Measurements from ENCODE around the gene ALG11. TPM values are rescaled to one million over a fixed set of nuclear protein-coding genes. Genes with fewer than 3 reads are reported as not detected.

Gene ALG11, protein sequence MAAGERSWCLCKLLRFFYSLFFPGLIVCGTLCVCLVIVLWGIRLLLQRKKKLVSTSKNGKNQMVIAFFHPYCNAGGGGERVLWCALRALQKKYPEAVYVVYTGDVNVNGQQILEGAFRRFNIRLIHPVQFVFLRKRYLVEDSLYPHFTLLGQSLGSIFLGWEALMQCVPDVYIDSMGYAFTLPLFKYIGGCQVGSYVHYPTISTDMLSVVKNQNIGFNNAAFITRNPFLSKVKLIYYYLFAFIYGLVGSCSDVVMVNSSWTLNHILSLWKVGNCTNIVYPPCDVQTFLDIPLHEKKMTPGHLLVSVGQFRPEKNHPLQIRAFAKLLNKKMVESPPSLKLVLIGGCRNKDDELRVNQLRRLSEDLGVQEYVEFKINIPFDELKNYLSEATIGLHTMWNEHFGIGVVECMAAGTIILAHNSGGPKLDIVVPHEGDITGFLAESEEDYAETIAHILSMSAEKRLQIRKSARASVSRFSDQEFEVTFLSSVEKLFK
- polyA plus RNA-seq (ENCODE audit: low read depth in 6 of 6) = 10 to 100 TPM; 16.3 to 36.6 (median 28.7) TPM

DNA sequence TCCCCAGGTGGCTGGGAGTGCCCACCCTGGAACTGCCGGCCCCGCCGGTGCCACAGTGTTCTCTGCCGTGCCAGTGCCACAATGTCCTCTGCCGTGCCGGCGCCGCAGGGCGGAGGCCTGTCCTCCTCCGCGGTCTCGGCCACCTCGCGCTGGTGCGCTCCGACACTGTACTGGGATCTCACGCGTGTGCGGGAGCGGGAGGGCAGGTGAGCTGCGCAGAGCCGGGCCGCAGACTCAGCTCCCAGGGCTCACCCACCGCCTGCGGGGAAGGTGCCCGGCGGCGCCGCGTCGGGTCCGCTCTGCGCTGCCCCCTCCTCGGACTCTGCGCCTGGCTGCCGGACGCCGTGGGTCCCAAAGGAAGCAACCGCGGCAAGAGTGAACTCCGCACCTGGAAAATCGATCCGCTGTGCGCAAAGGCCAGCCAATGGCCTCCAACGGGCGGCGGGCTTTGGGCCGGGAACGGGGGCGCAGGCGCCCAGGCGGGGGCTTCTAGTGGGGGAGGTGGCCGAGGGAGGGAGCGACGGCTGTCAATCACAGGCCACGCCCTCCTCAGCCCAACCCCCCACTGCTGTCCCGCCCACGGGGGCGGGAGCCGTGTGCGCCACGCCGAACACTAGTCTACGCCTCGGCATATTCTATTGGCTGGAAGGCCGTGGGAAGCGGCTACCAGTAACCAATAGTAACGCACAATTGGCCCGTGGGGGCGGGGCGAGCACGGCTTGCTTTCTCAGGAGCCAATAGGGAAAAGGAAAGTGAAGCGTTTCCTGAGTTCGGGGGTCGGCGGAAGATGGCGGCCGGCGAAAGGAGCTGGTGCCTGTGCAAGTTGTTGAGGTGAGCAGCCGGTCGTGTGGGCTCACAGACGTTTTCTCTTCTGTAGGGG lies at the start of gene ALG11:
Gene ALG11 (plus strand): TSS at position 767 of the 880 bp plus-strand sequence. CDS start 21 bp downstream, at position 788.
- no peaks in the 10 kb centered on the region for H3K9me3 Mint-ChIP-seq
- peaks cover 21 to 39% (median 30%) of the 10 kb centered on the region in 3 donors for H3K27me3 Mint-ChIP-seq
- ATAC-seq (ENCODE audit: low read depth in 2 of 2) (peak; percentile 97 to 98), DNase-seq (peak; percentile 100)
- peaks cover 0 to 7% of the 10 kb centered on the region in 2 donors for H3K36me3 Mint-ChIP-seq
- H3K4me1 Mint-ChIP-seq = peaks cover 11 to 30% (median 20%) of the 10 kb centered on the region in 3 donors
- peak within 1 kb of the TSS; percentile 90 to 100 (median 98) for H3K4me3 Mint-ChIP-seq
- peak within 1 kb of the TSS; percentile 87 to 98 (median 96) for H3K27ac Mint-ChIP-seq

DNA sequence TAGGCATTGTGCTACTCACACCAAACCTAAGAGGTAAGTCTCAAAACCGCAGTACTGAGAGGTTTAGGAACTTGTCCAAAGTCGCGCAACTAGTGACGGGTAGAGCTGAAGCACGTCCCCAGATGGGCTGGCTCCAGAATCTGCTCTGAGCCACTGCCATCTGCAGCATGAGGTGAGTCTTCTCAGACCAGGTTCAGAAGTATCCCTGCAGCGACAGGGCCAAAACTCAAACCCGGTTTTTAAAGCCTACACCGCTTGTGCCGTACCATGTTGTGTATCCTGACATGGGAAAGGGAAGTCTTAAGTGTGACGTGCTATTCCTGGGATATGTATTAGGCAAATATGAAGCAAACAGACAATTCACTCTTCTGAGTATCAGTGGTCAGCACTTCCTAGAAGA lies 46.0 kb upstream of the ALG11 start:
- Mint-ChIP-seq H3K36me3 (no peaks in the 10 kb centered on the region), H3K9me3 (no peaks in the 10 kb centered on the region), H3K4me1 (no peaks in the 10 kb centered on the region), H3K27me3 (peaks cover 5 to 25% (median 9%) of the 10 kb centered on the region in 3 donors), H3K27ac (no peak overlapping the region), H3K4me3 (no peak overlapping the region)
- ATAC-seq (ENCODE audit: low read depth in 2 of 2) = no peak
- DNase-seq = no peak

DNA sequence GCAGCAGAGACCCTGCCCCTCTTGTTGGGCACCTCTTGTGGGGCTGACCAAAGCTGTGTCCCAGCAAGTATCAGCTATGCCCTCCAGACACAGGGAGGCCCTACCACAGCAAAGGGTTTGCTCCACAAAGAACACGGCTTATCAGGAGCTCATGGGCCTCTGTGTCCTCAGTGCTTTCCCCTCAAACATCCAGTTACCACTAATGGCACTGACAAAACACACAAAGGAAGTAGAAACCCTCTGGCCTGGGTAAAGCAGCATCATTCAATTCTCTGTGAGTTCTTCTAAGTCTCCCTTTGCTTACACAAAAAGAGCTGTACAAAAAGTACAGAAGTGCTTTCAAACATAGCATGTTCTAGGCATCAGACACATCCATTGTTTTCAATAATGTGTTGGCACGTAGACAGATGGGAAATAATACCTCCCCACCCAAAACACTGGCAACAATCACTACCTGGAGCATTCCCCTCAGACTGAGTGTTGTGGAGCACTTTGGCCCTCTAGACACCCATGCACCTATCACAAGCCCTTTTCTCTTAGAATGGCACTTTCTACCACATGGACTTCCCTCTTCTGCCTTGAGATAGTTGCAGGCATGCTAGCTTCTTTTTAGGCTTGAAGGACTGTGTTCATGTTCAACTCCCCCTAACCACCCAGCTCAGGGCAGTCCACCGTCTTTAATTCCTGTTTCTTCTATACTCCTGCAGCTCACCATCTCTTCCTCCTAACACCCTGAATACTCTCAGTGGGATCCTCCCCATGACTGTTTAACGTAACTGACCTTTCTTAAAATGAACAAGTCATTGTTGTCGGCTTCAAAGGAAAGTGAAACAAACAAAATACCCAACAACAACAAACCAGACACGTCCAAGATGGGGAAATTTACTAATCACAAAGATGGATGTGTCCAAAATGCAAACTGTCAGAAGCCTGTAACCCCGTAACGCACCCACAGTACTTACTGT lies 44.4 kb upstream of the ALG11 start:
- no peak overlapping the region for H3K4me3 Mint-ChIP-seq
- no peaks in the 10 kb centered on the region for H3K36me3 Mint-ChIP-seq
- H3K9me3 Mint-ChIP-seq = no peaks in the 10 kb centered on the region
- no peak for ATAC-seq (ENCODE audit: low read depth in 2 of 2)
- no peak for DNase-seq
- no peak overlapping the region for H3K27ac Mint-ChIP-seq
- H3K4me1 Mint-ChIP-seq = no peaks in the 10 kb centered on the region
- peaks cover 8 to 37% (median 14%) of the 10 kb centered on the region in 3 donors for H3K27me3 Mint-ChIP-seq

DNA sequence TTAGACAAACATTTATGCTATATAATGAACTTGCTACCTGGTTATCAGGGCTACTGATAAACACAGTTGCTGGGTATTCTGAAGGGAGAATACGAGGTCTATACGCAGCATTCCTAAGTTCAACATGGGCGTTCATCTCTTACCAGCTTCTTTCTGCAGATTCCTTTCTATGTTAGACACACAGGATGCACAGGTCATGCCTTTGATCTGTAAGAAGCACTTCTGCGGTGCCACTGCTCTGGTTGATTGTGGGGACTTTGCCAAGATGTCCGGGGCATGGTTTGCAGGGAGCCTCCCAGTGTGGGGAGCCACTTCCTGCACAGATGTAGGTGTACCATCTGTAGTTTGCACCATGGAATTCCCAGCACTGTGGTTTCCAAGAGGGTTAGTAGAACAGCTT lies 41.8 kb upstream of the ALG11 start:
- peaks cover 8 to 25% (median 10%) of the 10 kb centered on the region in 3 donors for H3K27me3 Mint-ChIP-seq
- no peaks in the 10 kb centered on the region for H3K4me1 Mint-ChIP-seq
- H3K36me3 Mint-ChIP-seq = no peaks in the 10 kb centered on the region
- H3K27ac Mint-ChIP-seq = no peak overlapping the region
- H3K4me3 Mint-ChIP-seq = no peak overlapping the region
- DNase-seq (no peak), ATAC-seq (ENCODE audit: low read depth in 2 of 2) (no peak)
- H3K9me3 Mint-ChIP-seq = no peaks in the 10 kb centered on the region

DNA sequence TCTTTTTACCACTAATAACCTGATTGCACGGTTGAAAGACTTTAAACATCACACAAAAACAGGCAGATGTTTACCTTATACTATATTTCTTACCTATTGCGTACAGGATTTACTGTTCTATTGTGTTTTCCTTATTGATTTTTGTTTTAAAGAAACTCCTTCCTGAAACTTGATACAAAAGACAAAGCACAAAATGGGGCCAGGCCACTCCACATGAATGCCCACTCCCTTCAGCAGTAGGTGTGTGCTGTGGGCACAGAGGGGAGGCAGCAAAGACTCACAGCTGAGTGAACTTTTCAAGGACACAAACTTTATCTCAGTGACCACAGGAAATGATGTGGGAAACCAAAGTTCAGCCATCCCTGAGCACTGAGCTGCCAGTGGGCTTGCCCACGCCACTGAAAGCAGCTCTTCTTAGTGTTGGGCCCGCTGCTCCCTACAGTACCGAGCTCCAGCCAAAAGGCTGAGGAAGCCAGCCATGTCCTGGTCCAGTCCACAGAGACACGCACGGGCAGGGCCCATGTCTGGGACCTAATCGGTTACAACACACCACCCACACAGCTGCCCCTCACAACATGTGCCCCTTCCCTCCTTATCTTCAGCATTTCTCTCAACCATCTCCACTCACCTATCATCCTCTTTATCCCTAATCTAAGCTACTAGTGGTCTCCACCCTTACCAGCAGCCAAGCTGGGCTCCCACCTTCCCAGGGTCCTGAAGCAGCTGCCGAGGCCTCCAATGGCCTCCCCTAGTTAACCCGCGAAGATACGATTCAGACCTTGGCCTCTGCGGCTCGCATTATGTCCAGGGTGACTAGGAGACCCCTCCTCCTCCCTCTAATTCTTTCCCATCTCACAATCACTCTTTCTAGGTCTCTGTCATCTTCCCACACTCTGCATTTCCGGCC lies 40.4 kb upstream of the ALG11 start:
- Mint-ChIP-seq H3K27me3 (peaks cover 6 to 20% (median 8%) of the 10 kb centered on the region in 3 donors), H3K4me1 (no peaks in the 10 kb centered on the region), H3K4me3 (no peak overlapping the region), H3K9me3 (no peaks in the 10 kb centered on the region), H3K36me3 (no peaks in the 10 kb centered on the region), H3K27ac (no peak overlapping the region)
- DNase-seq = no peak
- no peak for ATAC-seq (ENCODE audit: low read depth in 2 of 2)

DNA sequence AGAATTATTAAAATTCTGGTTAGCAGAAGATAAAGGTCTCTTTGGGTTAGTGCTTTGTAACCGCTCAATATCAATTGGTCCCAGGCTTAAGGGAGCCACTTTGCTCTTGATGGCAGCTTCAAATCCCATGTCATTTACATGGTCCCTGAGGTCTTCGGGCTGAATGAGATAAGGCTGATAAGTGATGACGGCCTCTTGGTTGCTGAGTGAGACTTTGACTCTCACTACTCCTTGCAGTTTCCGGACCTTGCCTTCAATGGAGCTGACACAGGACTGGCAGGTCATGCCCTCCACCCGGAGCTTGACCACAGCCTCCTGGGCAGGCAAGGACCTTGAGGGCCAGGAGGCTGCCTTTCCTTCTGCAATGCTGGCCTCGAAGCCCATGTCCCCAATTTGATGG lies 37.7 kb upstream of the ALG11 start:
- Mint-ChIP-seq H3K36me3 (no peaks in the 10 kb centered on the region), H3K27ac (no peak overlapping the region), H3K27me3 (peaks cover 6 to 17% (median 8%) of the 10 kb centered on the region in 3 donors), H3K4me1 (no peaks in the 10 kb centered on the region), H3K4me3 (no peak overlapping the region), H3K9me3 (no peaks in the 10 kb centered on the region)
- no peak for ATAC-seq (ENCODE audit: low read depth in 2 of 2)
- no peak for DNase-seq

DNA sequence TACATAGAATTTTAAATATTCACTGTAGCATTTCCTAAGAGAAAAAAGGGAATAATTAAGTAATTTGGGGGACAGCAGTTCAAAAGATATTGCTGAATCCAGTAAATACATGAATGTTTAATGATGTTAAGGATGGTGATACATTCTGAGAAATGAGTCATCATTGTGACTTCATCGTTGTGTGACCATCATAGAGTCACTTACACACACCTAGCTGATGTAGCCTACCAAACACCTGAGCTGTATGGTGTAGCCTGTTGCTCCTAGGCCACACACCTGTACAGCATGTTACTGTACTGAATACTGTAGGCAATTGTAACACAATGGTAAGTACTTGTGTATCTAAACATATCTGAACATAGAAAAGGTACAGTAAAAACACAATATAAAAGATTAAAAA lies 35.8 kb upstream of the ALG11 start:
- Mint-ChIP-seq H3K27me3 (peaks cover 4 to 18% (median 14%) of the 10 kb centered on the region in 3 donors), H3K36me3 (no peaks in the 10 kb centered on the region), H3K4me3 (no peak overlapping the region), H3K9me3 (no peaks in the 10 kb centered on the region), H3K4me1 (no peaks in the 10 kb centered on the region), H3K27ac (no peak overlapping the region)
- ATAC-seq (ENCODE audit: low read depth in 2 of 2) (no peak), DNase-seq (no peak)

DNA sequence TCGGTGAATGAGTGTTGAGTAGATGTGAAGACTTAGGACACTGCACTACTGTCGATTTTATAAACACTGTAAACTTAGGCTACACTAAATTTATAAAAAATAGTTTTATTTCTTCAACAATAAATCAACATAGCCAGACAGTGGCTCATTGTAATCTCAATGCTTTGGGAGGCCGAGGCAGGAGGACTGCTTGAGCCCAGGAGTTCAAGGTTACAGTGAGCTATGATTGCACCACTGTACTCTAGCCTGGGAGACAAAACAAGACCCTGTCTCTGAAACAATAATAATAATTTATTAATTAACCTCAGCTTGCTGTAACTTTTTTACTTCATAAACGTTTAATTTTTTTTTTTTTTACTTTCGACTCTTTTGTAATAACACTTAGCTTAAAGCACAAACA lies 35.3 kb upstream of the ALG11 start:
- Mint-ChIP-seq H3K36me3 (no peaks in the 10 kb centered on the region), H3K4me1 (no peaks in the 10 kb centered on the region), H3K27me3 (peaks cover 4 to 16% (median 13%) of the 10 kb centered on the region in 3 donors), H3K9me3 (no peaks in the 10 kb centered on the region), H3K27ac (no peak overlapping the region), H3K4me3 (no peak overlapping the region)
- DNase-seq = no peak
- ATAC-seq (ENCODE audit: low read depth in 2 of 2) = no peak

DNA sequence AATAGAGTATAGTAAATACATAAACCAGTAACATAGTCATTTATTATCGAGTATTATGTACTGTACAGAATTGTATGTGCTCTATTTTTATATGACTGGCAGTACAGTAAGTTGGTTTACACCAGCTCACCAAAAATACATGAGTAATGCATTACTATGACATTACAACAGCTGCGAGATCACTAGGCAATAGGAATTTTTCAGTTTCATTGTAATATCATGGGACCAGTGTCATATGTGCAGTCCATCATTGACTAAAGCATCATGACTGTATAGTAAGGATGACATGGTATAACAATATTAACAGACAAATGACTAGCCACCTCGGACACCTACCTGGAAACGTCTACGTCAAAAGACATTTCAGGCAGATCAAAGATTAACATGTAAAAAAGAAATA lies 34.6 kb upstream of the ALG11 start:
- Mint-ChIP-seq H3K36me3 (no peaks in the 10 kb centered on the region), H3K4me3 (no peak overlapping the region), H3K9me3 (no peaks in the 10 kb centered on the region), H3K4me1 (no peaks in the 10 kb centered on the region), H3K27me3 (peaks cover 4 to 9% (median 9%) of the 10 kb centered on the region in 3 donors), H3K27ac (no peak overlapping the region)
- no peak for DNase-seq
- ATAC-seq (ENCODE audit: low read depth in 2 of 2) = no peak

DNA sequence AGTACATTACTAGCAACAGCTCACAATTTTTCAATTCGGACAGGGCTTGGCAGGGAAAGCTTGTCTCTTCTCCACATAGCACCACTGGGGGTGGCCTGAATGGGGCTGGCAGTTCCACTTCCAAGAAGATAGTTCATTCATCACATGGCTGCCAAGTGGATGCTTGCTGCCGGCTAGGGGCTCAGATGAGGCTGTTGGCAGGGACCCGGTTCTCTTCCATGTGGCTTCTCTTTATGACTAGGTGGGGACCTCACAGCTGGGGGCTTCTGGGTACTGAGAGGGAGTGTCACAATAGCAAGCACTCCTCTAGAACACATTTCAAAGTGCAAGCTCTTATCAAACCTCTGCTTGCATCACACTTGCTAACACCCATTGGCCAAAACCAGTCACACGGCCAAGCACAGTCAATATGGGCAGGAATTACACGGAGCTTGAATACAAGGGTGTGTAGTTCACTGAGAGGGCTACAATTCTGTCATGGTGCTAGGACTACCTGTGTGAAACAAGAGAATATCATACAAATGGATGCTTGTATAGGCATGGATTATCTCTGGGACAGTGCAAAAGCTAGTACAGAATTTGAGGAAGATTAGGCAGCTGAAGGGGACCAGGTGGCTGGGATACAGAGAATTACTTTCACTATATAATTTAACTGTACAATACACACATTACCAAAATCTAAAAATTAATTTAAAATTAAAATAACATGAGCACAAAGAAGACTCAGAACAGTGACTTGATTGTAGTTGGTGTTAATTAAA lies 33.2 kb upstream of the ALG11 start:
- DNase-seq (no peak), ATAC-seq (ENCODE audit: low read depth in 2 of 2) (no peak)
- no peaks in the 10 kb centered on the region for H3K4me1 Mint-ChIP-seq
- no peak overlapping the region for H3K4me3 Mint-ChIP-seq
- no peak overlapping the region for H3K27ac Mint-ChIP-seq
- H3K9me3 Mint-ChIP-seq = peaks cover 0 to 1% (median 0%) of the 10 kb centered on the region in 7 donors
- H3K27me3 Mint-ChIP-seq = peaks cover 9 to 17% (median 10%) of the 10 kb centered on the region in 3 donors
- no peaks in the 10 kb centered on the region for H3K36me3 Mint-ChIP-seq

DNA sequence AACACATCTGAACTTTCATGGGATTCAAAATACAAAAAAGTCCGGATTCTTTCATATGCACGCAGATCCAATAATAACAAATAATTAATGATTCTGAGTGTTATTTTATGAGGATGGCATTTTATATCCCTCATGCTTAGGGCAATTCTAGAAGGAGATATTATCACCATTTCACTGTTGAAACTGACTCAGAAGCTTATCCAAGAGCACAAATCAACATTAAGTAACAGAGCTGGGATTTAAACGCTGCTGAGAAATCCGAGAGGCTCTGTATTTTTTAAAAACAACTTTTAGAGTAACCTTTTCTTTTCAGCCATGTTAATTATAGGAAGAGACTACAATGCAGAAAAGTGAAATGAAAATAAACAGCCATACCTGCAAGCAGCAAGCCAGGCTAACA lies 31.3 kb upstream of the ALG11 start:
- Mint-ChIP-seq H3K27me3 (peaks cover 14 to 35% (median 29%) of the 10 kb centered on the region in 3 donors), H3K27ac (no peak overlapping the region), H3K9me3 (peaks cover 0 to 6% (median 1%) of the 10 kb centered on the region in 7 donors), H3K4me1 (no peaks in the 10 kb centered on the region), H3K36me3 (no peaks in the 10 kb centered on the region), H3K4me3 (no peak overlapping the region)
- DNase-seq = no peak
- no peak for ATAC-seq (ENCODE audit: low read depth in 2 of 2)
